Measurements from ENCODE around the gene KLHDC10. TPM values are rescaled to one million over a fixed set of nuclear protein-coding genes. Genes with fewer than 3 reads are reported as not detected.

The KLHDC10 gene, protein sequence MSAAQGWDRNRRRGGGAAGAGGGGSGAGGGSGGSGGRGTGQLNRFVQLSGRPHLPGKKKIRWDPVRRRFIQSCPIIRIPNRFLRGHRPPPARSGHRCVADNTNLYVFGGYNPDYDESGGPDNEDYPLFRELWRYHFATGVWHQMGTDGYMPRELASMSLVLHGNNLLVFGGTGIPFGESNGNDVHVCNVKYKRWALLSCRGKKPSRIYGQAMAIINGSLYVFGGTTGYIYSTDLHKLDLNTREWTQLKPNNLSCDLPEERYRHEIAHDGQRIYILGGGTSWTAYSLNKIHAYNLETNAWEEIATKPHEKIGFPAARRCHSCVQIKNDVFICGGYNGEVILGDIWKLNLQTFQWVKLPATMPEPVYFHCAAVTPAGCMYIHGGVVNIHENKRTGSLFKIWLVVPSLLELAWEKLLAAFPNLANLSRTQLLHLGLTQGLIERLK
- total RNA-seq (10 to 100 TPM; 21.4 to 22.3 TPM), polyA plus RNA-seq (1 to 10 TPM in 1 of 2 donors, under 1 TPM in 1; 0.46 to 2.1 TPM)

DNA sequence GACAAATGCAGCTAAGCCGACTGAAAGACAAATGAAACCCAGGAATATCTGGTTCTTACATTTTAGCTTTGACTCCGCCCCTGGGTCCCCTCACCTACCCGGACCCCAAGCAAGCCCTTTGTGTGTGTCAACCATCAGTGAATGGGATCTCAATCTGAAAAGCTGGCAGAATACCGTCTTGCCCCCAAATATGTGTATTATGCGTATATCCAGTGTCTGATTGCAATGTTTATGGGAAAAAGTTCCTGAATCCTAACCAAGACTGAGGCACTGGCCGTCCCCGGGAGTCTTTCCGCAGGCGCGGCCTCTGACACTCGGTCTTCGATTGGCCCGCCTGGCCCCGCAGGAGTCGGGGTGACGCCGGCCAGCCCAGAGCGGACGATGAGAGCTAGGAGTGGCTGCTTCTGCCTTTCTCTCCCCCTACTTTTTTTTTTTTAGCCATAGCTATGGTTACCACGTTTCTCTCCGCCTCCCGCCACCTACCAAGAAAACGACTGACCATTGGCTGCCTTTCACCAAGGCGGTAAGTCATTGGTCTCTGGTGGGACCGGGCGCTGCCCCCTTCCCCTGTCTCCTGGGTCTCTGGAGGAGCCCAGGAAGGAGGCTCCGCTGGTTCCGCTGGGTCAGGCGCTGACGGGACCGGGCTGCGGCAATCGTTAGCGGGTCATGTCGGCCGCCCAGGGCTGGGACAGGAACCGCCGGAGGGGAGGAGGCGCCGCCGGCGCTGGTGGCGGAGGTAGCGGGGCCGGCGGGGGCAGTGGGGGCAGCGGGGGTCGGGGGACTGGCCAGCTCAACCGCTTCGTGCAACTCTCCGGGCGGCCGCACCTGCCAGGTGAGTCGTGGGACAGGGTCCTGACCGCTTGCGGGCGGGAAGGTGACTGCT lies at the start of gene KLHDC10:
Gene KLHDC10 (plus strand): TSS at position 557 of the 883 bp plus-strand sequence. CDS start 110 bp downstream, at position 667.
- H3K4me3 ChIP-seq (ENCODE audit: low read length in 2 of 2) = peak within 1 kb of the TSS; percentile 63 to 89
- H3K9me3 Mint-ChIP-seq = peaks cover 0 to 2% (median 0%) of the 10 kb centered on the region in 8 donors
- H3K27me3 ChIP-seq (ENCODE audit: insufficient read depth, low read length) = no peaks in the 10 kb centered on the region
- H3K27ac ChIP-seq (ENCODE audit: low read depth, low read length) = peak within 1 kb of the TSS; percentile 68
- H3K4me3 Mint-ChIP-seq = peak within 1 kb of the TSS; percentile 88 to 97 (median 94)
- POLR2A ChIA-PET (ENCODE audit: partially characterized antibody) = interaction anchor here (0.6 to 2.2 kb wide), 11 partner anchors 9 to 1257 kb away, joined by 3 to 14 read pairs (median 3); partner anchors contain the start of genes MKLN1, NRF1, TMEM209 and ZC3HC1
- peak within 1 kb of the TSS; percentile 91 to 99 (median 94) for H3K27ac Mint-ChIP-seq
- peaks cover 48% of the 10 kb centered on the region for H3K4me1 ChIP-seq (ENCODE audit: insufficient read depth, low read length)
- intact Hi-C loops (cut with micrococcal nuclease) = loop anchor here (1.0 to 5.0 kb wide), 5 partner anchors 19 to 597 kb away; partner anchors contain the start of genes CEP41, COPG2, TMEM209 and UBE2H
- H3K27me3 Mint-ChIP-seq = peaks cover 2% of the 10 kb centered on the region in 2 donors
- CTCF ChIA-PET (ENCODE audit: partially characterized antibody) = interaction anchor here (0.9 to 1.3 kb wide), 5 partner anchors 9 to 688 kb away, joined by 3 to 8 read pairs (median 4); partner anchors contain the start of genes TMEM209 and ZC3HC1
- no peaks in the 10 kb centered on the region for H3K9me3 ChIP-seq (ENCODE audit: control insufficient read depth in 1 of 2, low read length in 2 of 2)
- H3K4me1 Mint-ChIP-seq = peaks cover 28 to 50% (median 41%) of the 10 kb centered on the region in 4 donors
- H3K36me3 Mint-ChIP-seq = peaks cover 0 to 9% of the 10 kb centered on the region in 2 donors
- H3K36me3 ChIP-seq (ENCODE audit: insufficient read depth, low read length) = no peaks in the 10 kb centered on the region
- DNase-seq = peak; percentile 96 to 98 (median 97)

DNA sequence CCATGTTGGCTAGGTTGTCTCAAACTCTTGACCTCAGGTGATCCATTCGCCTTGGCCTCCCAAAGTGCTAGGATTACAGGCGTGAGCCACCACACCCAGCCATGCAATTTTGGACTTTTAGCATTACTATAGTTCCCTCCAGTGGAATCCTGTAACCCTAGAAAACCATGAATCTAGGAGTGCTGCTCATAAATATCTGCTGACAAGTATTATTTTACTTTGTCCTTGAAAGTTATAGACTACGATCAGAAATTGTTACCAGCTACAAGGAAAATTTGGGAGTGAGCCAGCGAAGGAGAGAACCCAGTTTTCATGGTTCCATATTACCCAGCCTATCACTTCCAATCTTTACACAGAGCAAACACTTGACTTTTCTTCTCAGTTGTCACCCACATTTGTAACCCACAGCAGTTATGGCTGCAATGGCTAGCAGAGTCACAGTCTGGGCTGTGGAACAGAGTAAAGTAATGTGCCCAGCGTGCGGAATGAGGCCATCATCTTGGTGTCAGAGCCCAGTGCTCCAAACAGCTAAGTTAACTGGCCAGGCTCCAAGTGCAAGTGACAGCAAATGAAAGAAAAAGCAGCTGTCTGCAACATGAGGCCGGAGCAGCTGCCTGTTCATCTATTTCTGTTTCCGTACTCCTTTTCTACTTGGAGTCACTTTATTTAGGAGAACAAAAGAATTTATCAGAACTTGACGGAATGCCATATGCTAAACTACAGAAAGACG lies 49.1 kb upstream of the KLHDC10 start:
- intact Hi-C loops (cut with micrococcal nuclease) = no loop called here

DNA sequence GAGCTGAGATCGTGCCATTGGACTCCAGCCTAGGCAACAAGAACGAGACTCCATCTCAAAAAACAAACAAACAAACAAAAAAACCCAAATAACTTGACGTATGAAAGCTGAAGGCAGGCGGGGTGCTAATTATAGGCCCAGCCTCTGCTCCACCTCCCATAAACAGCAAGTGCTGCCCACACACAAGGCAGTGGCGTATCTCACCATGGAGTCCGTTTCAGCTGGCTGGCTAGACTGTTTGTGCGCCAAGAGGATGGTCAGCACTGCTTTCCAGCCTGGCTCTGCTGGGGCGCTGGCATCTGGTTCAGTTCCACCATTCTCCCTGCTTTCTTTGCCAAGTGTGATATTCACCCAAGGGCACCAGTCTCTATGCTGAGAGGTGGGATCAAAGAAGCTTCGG lies 48.2 kb upstream of the KLHDC10 start:
- H3K4me1 Mint-ChIP-seq = no peaks in the 10 kb centered on the region
- Histone ChIP-seq H3K4me3 (ENCODE audit: low read length in 2 of 2) (no peak overlapping the region), H3K36me3 (ENCODE audit: insufficient read depth, low read length) (peaks cover 57% of the 10 kb centered on the region), H3K4me1 (ENCODE audit: insufficient read depth, low read length) (no peaks in the 10 kb centered on the region), H3K27me3 (ENCODE audit: insufficient read depth, low read length) (no peaks in the 10 kb centered on the region), H3K9me3 (ENCODE audit: control insufficient read depth in 1 of 2, low read length in 2 of 2) (no peaks in the 10 kb centered on the region), H3K27ac (ENCODE audit: low read depth, low read length) (no peak overlapping the region)
- H3K27ac Mint-ChIP-seq = peak overlapping the region in 1 of 7 donors; percentile 42
- ChIA-PET POLR2A (ENCODE audit: partially characterized antibody) (no interaction called here), CTCF (ENCODE audit: partially characterized antibody) (no interaction called here)
- H3K36me3 Mint-ChIP-seq = peaks cover 41 to 68% of the 10 kb centered on the region in 2 donors
- H3K27me3 Mint-ChIP-seq = no peaks in the 10 kb centered on the region
- H3K4me3 Mint-ChIP-seq = no peak overlapping the region
- no peak for DNase-seq
- no peaks in the 10 kb centered on the region for H3K9me3 Mint-ChIP-seq
- intact Hi-C loops (cut with micrococcal nuclease) = no loop called here

More for the DNA sequence above, 49.1 kb upstream of the KLHDC10 start:
- Histone ChIP-seq H3K4me1 (ENCODE audit: insufficient read depth, low read length) (no peaks in the 10 kb centered on the region), H3K27me3 (ENCODE audit: insufficient read depth, low read length) (no peaks in the 10 kb centered on the region), H3K27ac (ENCODE audit: low read depth, low read length) (no peak overlapping the region), H3K36me3 (ENCODE audit: insufficient read depth, low read length) (peaks cover 53% of the 10 kb centered on the region), H3K4me3 (ENCODE audit: low read length in 2 of 2) (no peak overlapping the region), H3K9me3 (ENCODE audit: control insufficient read depth in 1 of 2, low read length in 2 of 2) (no peaks in the 10 kb centered on the region)
- CTCF ChIA-PET (ENCODE audit: partially characterized antibody) = no interaction called here
- H3K27ac Mint-ChIP-seq = peak overlapping the region in 1 of 7 donors; percentile 25
- POLR2A ChIA-PET (ENCODE audit: partially characterized antibody) = no interaction called here
- no peaks in the 10 kb centered on the region for H3K9me3 Mint-ChIP-seq
- no peak overlapping the region for H3K4me3 Mint-ChIP-seq
- DNase-seq = no peak
- no peaks in the 10 kb centered on the region for H3K4me1 Mint-ChIP-seq
- H3K36me3 Mint-ChIP-seq = peaks cover 38 to 63% of the 10 kb centered on the region in 2 donors
- no peaks in the 10 kb centered on the region for H3K27me3 Mint-ChIP-seq

DNA sequence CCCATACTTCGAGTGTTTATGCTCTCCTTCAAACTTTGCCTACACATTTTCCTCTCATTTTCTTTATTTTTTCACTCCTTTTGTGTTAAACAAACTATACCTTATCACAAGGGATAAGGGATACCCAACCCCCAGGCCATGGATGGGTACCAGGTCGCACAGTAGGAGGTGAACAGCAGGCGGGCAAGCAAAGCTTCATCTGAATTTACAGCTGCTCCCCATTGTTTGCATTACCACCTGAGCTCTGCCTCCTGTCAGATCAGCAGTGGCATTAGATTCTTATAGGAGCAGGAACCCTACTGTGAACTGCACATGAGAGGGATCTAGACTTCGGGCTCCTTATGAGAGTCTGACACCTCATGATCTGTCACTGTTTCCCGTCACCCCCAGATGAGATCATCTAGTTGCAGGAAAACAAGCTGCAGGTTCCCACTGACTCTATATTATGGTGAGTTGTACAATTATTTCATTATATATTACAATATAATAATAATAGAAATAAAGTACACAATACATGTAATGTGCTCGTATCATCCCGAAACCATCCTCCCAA lies 47.6 kb upstream of the KLHDC10 start:
- no peak for DNase-seq
- H3K4me3 ChIP-seq (ENCODE audit: low read length in 2 of 2) = no peak overlapping the region
- Mint-ChIP-seq H3K4me3 (no peak overlapping the region), H3K27me3 (no peaks in the 10 kb centered on the region), H3K27ac (peak overlapping the region in 1 of 7 donors; percentile 42), H3K9me3 (no peaks in the 10 kb centered on the region), H3K36me3 (peaks cover 42 to 69% of the 10 kb centered on the region in 2 donors), H3K4me1 (no peaks in the 10 kb centered on the region)
- H3K9me3 ChIP-seq (ENCODE audit: control insufficient read depth in 1 of 2, low read length in 2 of 2) = no peaks in the 10 kb centered on the region
- intact Hi-C loops (cut with micrococcal nuclease) = no loop called here
- H3K36me3 ChIP-seq (ENCODE audit: insufficient read depth, low read length) = peaks cover 59% of the 10 kb centered on the region
- H3K27ac ChIP-seq (ENCODE audit: low read depth, low read length) = no peak overlapping the region
- ChIA-PET CTCF (ENCODE audit: partially characterized antibody) (interaction anchor here (0.6 to 0.8 kb wide), 2 partner anchors 11 to 1490 kb away, joined by 3 to 4 read pairs; no protein-coding TSS in a partner anchor), POLR2A (ENCODE audit: partially characterized antibody) (no interaction called here)
- H3K4me1 ChIP-seq (ENCODE audit: insufficient read depth, low read length) = no peaks in the 10 kb centered on the region
- no peaks in the 10 kb centered on the region for H3K27me3 ChIP-seq (ENCODE audit: insufficient read depth, low read length)

DNA sequence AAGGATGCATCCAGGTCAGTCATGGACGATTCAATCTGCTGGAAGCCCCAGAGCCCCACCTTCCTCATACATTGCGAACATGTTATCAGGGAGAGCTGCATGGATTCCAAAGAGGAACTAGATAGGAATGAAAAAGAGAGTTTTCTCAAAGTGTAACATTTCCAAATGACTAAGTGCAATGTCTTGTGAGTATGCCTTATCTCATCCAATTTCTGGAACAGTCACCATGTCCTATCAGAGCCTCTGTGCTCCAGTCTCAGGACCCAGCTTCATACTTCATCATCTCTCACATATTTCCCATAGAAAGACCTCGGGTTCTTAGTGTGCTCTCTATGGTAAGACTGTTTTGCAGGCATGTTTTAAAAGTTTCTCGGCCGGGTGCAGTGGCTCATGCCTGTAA lies 45.9 kb upstream of the KLHDC10 start:
- Histone ChIP-seq H3K9me3 (ENCODE audit: control insufficient read depth in 1 of 2, low read length in 2 of 2) (no peaks in the 10 kb centered on the region), H3K27me3 (ENCODE audit: insufficient read depth, low read length) (no peaks in the 10 kb centered on the region), H3K27ac (ENCODE audit: low read depth, low read length) (no peak overlapping the region), H3K4me3 (ENCODE audit: low read length in 2 of 2) (no peak overlapping the region), H3K36me3 (ENCODE audit: insufficient read depth, low read length) (peaks cover 62% of the 10 kb centered on the region), H3K4me1 (ENCODE audit: insufficient read depth, low read length) (no peaks in the 10 kb centered on the region)
- Mint-ChIP-seq H3K27me3 (no peaks in the 10 kb centered on the region), H3K4me1 (no peaks in the 10 kb centered on the region), H3K36me3 (peaks cover 33 to 59% of the 10 kb centered on the region in 2 donors), H3K9me3 (no peaks in the 10 kb centered on the region), H3K27ac (no peak overlapping the region), H3K4me3 (no peak overlapping the region)
- DNase-seq = no peak
- ChIA-PET POLR2A (ENCODE audit: partially characterized antibody) (no interaction called here), CTCF (ENCODE audit: partially characterized antibody) (interaction anchor here (2.6 kb wide), 1 partner anchor 14 kb away, joined by 16 read pairs; no protein-coding TSS in a partner anchor)
- intact Hi-C loops (cut with micrococcal nuclease) = no loop called here

DNA sequence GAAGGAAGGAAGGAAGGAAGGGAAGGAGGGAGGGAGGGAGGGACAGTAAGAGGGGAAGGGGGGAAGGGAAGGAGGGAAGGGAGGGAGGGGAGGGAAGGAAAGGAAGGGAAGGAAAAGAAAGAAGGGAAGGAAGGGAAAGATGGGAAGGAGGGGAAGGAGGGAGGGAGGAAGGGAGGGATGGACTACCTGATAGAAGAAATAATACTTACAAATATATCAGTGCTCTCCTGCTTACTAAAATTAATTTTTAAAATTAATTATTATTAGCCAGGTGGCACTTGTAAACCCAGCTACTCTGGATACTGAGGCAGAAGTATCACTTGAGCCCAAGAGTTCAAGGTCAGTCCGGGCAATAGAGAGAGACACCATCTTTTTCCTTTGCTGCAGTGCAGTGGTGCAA lies 37.6 kb upstream of the KLHDC10 start:
- POLR2A ChIA-PET (ENCODE audit: partially characterized antibody) = no interaction called here
- CTCF ChIA-PET (ENCODE audit: partially characterized antibody) = interaction anchor here (1.6 kb wide), 1 partner anchor 17 kb away, joined by 3 read pairs; no protein-coding TSS in a partner anchor
- Histone ChIP-seq H3K4me3 (ENCODE audit: low read length in 2 of 2) (no peak overlapping the region), H3K36me3 (ENCODE audit: insufficient read depth, low read length) (peaks cover 19% of the 10 kb centered on the region), H3K27me3 (ENCODE audit: insufficient read depth, low read length) (no peaks in the 10 kb centered on the region), H3K9me3 (ENCODE audit: control insufficient read depth in 1 of 2, low read length in 2 of 2) (no peaks in the 10 kb centered on the region), H3K27ac (ENCODE audit: low read depth, low read length) (no peak overlapping the region), H3K4me1 (ENCODE audit: insufficient read depth, low read length) (no peaks in the 10 kb centered on the region)
- Mint-ChIP-seq H3K4me3 (no peak overlapping the region), H3K27me3 (no peaks in the 10 kb centered on the region), H3K27ac (peak overlapping the region in 1 of 7 donors; percentile 83), H3K36me3 (peaks cover 31 to 51% of the 10 kb centered on the region in 2 donors), H3K4me1 (peaks cover 0 to 4% (median under 1%) of the 10 kb centered on the region in 4 donors), H3K9me3 (no peaks in the 10 kb centered on the region)
- intact Hi-C loops (cut with micrococcal nuclease) = no loop called here
- DNase-seq = no peak
